H1 (cell line): Measurements from ENCODE around the gene TBK1. TPM values are rescaled to one million over a fixed set of nuclear protein-coding genes. Genes with fewer than 3 reads are reported as not detected.

Source experiments
- CTCF ChIA-PET: fragments of 300-600 bp; sonication (Branson Sonifier 250); formaldehyde crosslinking; loops from one replicate; lab custom pipeline; 2021; ENCODE audit not compliant: partially characterized antibody; lab: Charles Lee
- POLR2A ChIA-PET: fragments of 300-600 bp; sonication (Branson Sonifier 250); formaldehyde crosslinking; loops from one replicate; lab custom pipeline; 2021; ENCODE audit warnings: inconsistent platforms; ENCODE audit not compliant: partially characterized antibody; lab: Charles Lee
- DNase-seq, 2 experiments: peaks; one replicate each; pipeline versions ENCODE4 v3.0.0 to v3.0.0-alpha.2; 2010 to 2022; ENCODE audit warnings: low spot score in 2 of 2, low read depth in 1 of 2, mixed read lengths in 1 of 2
- FAIRE-seq: peaks from 2 replicates; lab custom pipeline; 2011; peaks lifted over from hg19 to GRCh38; lab: Jason Lieb, UNC
- H2AFZ ChIP-seq: 2 replicates; pipeline ENCODE4 v1.8.1; 2012; ENCODE audit warnings: low read length, inconsistent platforms
- H2AK5ac ChIP-seq: 2 replicates; pipeline ENCODE4 v1.6.1; 2013; ENCODE audit warnings: low read depth, low read length
- H2BK120ac ChIP-seq: replicated peaks from 2 replicates; pipeline ENCODE3; 2013; ENCODE audit warnings: low read depth, low read length, inconsistent platforms
- H2BK12ac ChIP-seq: 2 replicates; pipeline ENCODE4 v1.6.1; 2013; ENCODE audit warnings: low read depth, low read length
- H2BK15ac ChIP-seq: 2 replicates; pipeline ENCODE4 v1.6.1; 2013; ENCODE audit warnings: low read length
- H2BK20ac ChIP-seq: 2 replicates; pipeline ENCODE4 v1.6.1; 2013; ENCODE audit warnings: low read length
- H2BK5ac ChIP-seq: 2 replicates; pipeline ENCODE4 v1.6.1; 2013; ENCODE audit warnings: low read depth, low read length
- H3K14ac ChIP-seq: 2 replicates; pipeline ENCODE4 v1.6.1; 2013; ENCODE audit warnings: inconsistent platforms; ENCODE audit not compliant: insufficient read length
- H3K18ac ChIP-seq: 2 replicates; pipeline ENCODE4 v1.6.1; 2013; ENCODE audit warnings: low read length; ENCODE audit errors: extremely low read depth
- H3K23ac ChIP-seq: 2 replicates; pipeline ENCODE4 v1.6.1; 2013; ENCODE audit warnings: inconsistent platforms; ENCODE audit not compliant: insufficient read length
- H3K23me2 ChIP-seq: 2 replicates; pipeline ENCODE4 v1.6.1; 2013; ENCODE audit warnings: low read depth, low read length
- H3K27ac ChIP-seq: 2 replicates; pipeline ENCODE4 v1.6.1; 2011; ENCODE audit warnings: low read depth, low read length, inconsistent platforms
- H3K27me3 ChIP-seq, 4 experiments: replicated peaks in 1 of 4; 1 replicate in 1 of 4; 2 replicates in 3 of 4; pipeline versions ENCODE4 v1.6.1 to v1.8.1; 2011 to 2013; ENCODE audit warnings: low read length in 3 of 4, mild to moderate bottlenecking in 3 of 4, inconsistent platforms in 2 of 4, mixed read lengths in 2 of 4, moderate library complexity in 1 of 4; ENCODE audit not compliant: control insufficient read depth in 3 of 4, insufficient read depth in 3 of 4; ENCODE audit errors: extremely low read depth in 1 of 4
- H3K36me3 ChIP-seq, 4 experiments: 2 replicates each; pipeline versions ENCODE4 v1.6.1 to v1.8.1; 2011 to 2013; ENCODE audit warnings: mild to moderate bottlenecking in 4 of 4, low read length in 3 of 4, moderate library complexity in 2 of 4, control low read depth in 1 of 4, inconsistent platforms in 1 of 4; ENCODE audit not compliant: insufficient read depth in 4 of 4, control insufficient read depth in 2 of 4
- H3K4ac ChIP-seq: replicated peaks from 2 replicates; pipeline ENCODE3; 2013; ENCODE audit warnings: low read length, low read depth, mixed read lengths, inconsistent platforms; ENCODE audit not compliant: insufficient read length
- H3K4me1 ChIP-seq, 4 experiments: replicated peaks in 1 of 4; 1 replicate in 1 of 4; 2 replicates in 3 of 4; pipeline versions ENCODE4 v1.6.1 to v1.8.1; 2011 to 2013; ENCODE audit warnings: low read length in 3 of 4, inconsistent platforms in 2 of 4, mixed read lengths in 1 of 4; ENCODE audit not compliant: insufficient read depth in 4 of 4, control insufficient read depth in 3 of 4
- H3K4me2 ChIP-seq, 2 experiments: 2 replicates each; pipeline versions ENCODE4 v1.6.1 to v1.8.1; 2011 to 2013; ENCODE audit warnings: low read depth in 2 of 2, low read length in 2 of 2, control low read depth in 1 of 2, inconsistent platforms in 1 of 2, mild to moderate bottlenecking in 1 of 2; ENCODE audit not compliant: insufficient read depth in 1 of 2
- H3K4me3 ChIP-seq, 4 experiments: fragments of 200-600, 300-600 bp in 1 of 4; sonication (generic), shearing (Covaris generic), sonication (Bioruptor Twin) in 1 of 4; 2 replicates each; pipeline versions ENCODE4 v1.5.1 to v1.8.1; 2011 to 2016; ENCODE audit warnings: low read length in 4 of 4, low read depth in 3 of 4, control low read depth in 2 of 4, inconsistent platforms in 2 of 4, mild to moderate bottlenecking in 2 of 4, mixed read lengths in 1 of 4, moderate library complexity in 1 of 4; ENCODE audit not compliant: insufficient read depth in 2 of 4; ENCODE audit errors: extremely low read depth in 1 of 4
- H3K56ac ChIP-seq: replicated peaks from 2 replicates; pipeline ENCODE3; 2013; ENCODE audit warnings: low read depth, mild to moderate bottlenecking, mixed read lengths, low read length, inconsistent platforms; ENCODE audit not compliant: insufficient read length
- H3K79me1 ChIP-seq: 2 replicates; pipeline ENCODE4 v1.6.1; 2013; ENCODE audit warnings: low read depth, low read length, control low read depth
- H3K79me2 ChIP-seq, 2 experiments: 2 replicates each; pipeline versions ENCODE4 v1.6.1 to v1.8.1; 2012 to 2013; ENCODE audit warnings: low read length in 2 of 2, mild to moderate bottlenecking in 2 of 2, inconsistent platforms in 1 of 2; ENCODE audit not compliant: insufficient read depth in 2 of 2, control insufficient read depth in 1 of 2
- H3K9ac ChIP-seq, 4 experiments: replicated peaks in 1 of 4; 1 replicate in 1 of 4; 2 replicates in 3 of 4; pipeline versions ENCODE4 v1.6.1 to v1.8.1; 2011 to 2013; ENCODE audit warnings: low read depth in 3 of 4, low read length in 3 of 4, control low read depth in 2 of 4, mild to moderate bottlenecking in 2 of 4, moderate library complexity in 2 of 4, inconsistent platforms in 1 of 4; ENCODE audit errors: extremely low read depth in 1 of 4
- H3K9me3 ChIP-seq, 2 experiments: 2 replicates each; pipeline versions ENCODE4 v1.6.1 to v1.8.1; 2012 to 2013; ENCODE audit warnings: mild to moderate bottlenecking in 2 of 2, moderate library complexity in 2 of 2, control low read depth in 1 of 2, inconsistent platforms in 1 of 2, low read depth in 1 of 2, low read length in 1 of 2, mixed read lengths in 1 of 2; ENCODE audit not compliant: insufficient read depth in 2 of 2
- H4K20me1 ChIP-seq, 2 experiments: replicated peaks in 1 of 2; 2 replicates each; pipeline versions ENCODE3 to v1.8.1; 2011 to 2013; ENCODE audit warnings: inconsistent platforms in 2 of 2, low read length in 2 of 2, mild to moderate bottlenecking in 1 of 2; ENCODE audit not compliant: insufficient read depth in 2 of 2, control insufficient read depth in 1 of 2
- H4K5ac ChIP-seq: 2 replicates; pipeline ENCODE4 v1.6.1; 2013; ENCODE audit warnings: low read length, low read depth, mixed read lengths, inconsistent platforms; ENCODE audit not compliant: insufficient read length
- H4K8ac ChIP-seq: 2 replicates; pipeline ENCODE4 v1.8.0; 2013; ENCODE audit warnings: mild to moderate bottlenecking, moderate library complexity, low read length, inconsistent platforms; ENCODE audit not compliant: insufficient read depth; ENCODE audit errors: extremely low read depth
- H4K91ac ChIP-seq: replicated peaks from 2 replicates; pipeline ENCODE3; 2013; ENCODE audit warnings: low read length, mixed read lengths, inconsistent platforms; ENCODE audit not compliant: insufficient read length
- ATF2 ChIP-seq: IDR thresholded peaks from 2 replicates; pipeline ENCODE4 v1.6.1; 2012; ENCODE audit warnings: low read length, inconsistent platforms
- CHD2 ChIP-seq: IDR thresholded peaks from 2 replicates; pipeline ENCODE4 v1.6.1; 2012; ENCODE audit warnings: low read length, improper control_type of control experiment
- CTBP2 ChIP-seq: IDR thresholded peaks from 2 replicates; pipeline ENCODE4 v1.7.0; 2011; ENCODE audit warnings: borderline replicate concordance, mild to moderate bottlenecking, moderate library complexity, mixed read lengths, low read length; ENCODE audit not compliant: insufficient read depth, insufficient read length
- CTCF ChIP-seq, 3 experiments: IDR thresholded peaks; 1 replicate in 2 of 3; 2 replicates in 1 of 3; pipeline versions ENCODE4 v1.5.1 to v1.6.1; 2011; ENCODE audit warnings: low read length in 3 of 3, mild to moderate bottlenecking in 3 of 3, inconsistent platforms in 2 of 3, low read depth in 1 of 3, moderate library complexity in 1 of 3; ENCODE audit not compliant: insufficient read depth in 1 of 3; ENCODE audit errors: control extremely low read depth in 1 of 3
- FOSL1 ChIP-seq: IDR thresholded peaks from 2 replicates; pipeline ENCODE4 v1.6.1; 2011; ENCODE audit warnings: mild to moderate bottlenecking, low read depth, low read length, moderate library complexity; ENCODE audit not compliant: insufficient read depth
- GABPA ChIP-seq: IDR thresholded peaks from 2 replicates; pipeline ENCODE4 v1.6.1; 2011; ENCODE audit warnings: mild to moderate bottlenecking, low read length, moderate library complexity, borderline replicate concordance; ENCODE audit not compliant: insufficient read depth
- JUND ChIP-seq: IDR thresholded peaks from 2 replicates; pipeline ENCODE4 v1.6.1; 2011; ENCODE audit warnings: mild to moderate bottlenecking, improper control_type of control experiment, low read length
- MAFK ChIP-seq: IDR thresholded peaks from 2 replicates; pipeline ENCODE4 v1.6.1; 2012; ENCODE audit warnings: low read depth, mild to moderate bottlenecking, improper control_type of control experiment, low read length
- WGBS, 2 experiments: shearing (Covaris generic) in 1 of 2; methylation state at CpG; one replicate each; pipeline versions ENCODE4 v1.1.6 to v1.1.7; 2013 to 2015; ENCODE audit warnings: low lambda C conversion rate in 2 of 2, mixed read lengths in 2 of 2, inconsistent platforms in 1 of 2, low coverage in 1 of 2, missing lambda C conversion rate in 1 of 2; ENCODE audit not compliant: insufficient replicate concordance in 2 of 2, insufficient coverage in 1 of 2, insufficient read length in 1 of 2; ENCODE audit errors: extremely low coverage in 1 of 2, missing lambda C conversion rate in 1 of 2; 5-methylcytosine and 5-hydroxymethylcytosine counted together
- polyA plus RNA-seq, 7 experiments: library from polyadenylated mRNA; depleted of rRNA in 3 of 7; stranded (reverse) in 5 of 7; unstranded in 2 of 7; fragments of >200 nt in 5 of 7; fragments of 200-250 nt in 2 of 7; gene quantifications; 1 replicate in 5 of 7; 2 replicates in 1 of 7; 4 replicates in 1 of 7; pipeline versions ENCODE4 v1.2.1 to v1.2.3, GENCODE V29; 2011 to 2013; ENCODE audit warnings: missing spikeins in 2 of 7, mixed read lengths in 2 of 7
- total RNA-seq: library from RNA; stranded (reverse); fragmentation: NEBNext Ultra II Directional; extraction: Animal tissue kit (Norgen Biotek cat#: 25700); gene quantifications from 2 replicates; pipeline ENCODE4 v1.2.1, GENCODE V29; 2021

Gene TBK1
- total and polyA plus RNA-seq, 2 of the 8 experiments (the other 6 are each of a cell fraction or from before 2014, with no cell fraction given): 5.3 to 20.4 TPM

GRCh38 chr12:64534672-64535199 lies 82.8 kb downstream of the TBK1 start:
- no peaks in the 10 kb centered on the region for H3K9me3 ChIP-seq
- H2AK5ac ChIP-seq: no peak overlapping the region
- no peak overlapping the region for H3K4me2 ChIP-seq
- no peak overlapping the region for H2BK15ac ChIP-seq
- H4K5ac ChIP-seq: no peak overlapping the region
- H3K9ac ChIP-seq: no peak overlapping the region
- no peak overlapping the region for H3K23ac ChIP-seq
- no peaks in the 10 kb centered on the region for H3K79me2 ChIP-seq
- no peaks in the 10 kb centered on the region for H3K79me1 ChIP-seq
- POLR2A ChIA-PET: no interaction called here
- no peaks in the 10 kb centered on the region for H3K36me3 ChIP-seq
- FAIRE-seq: no peak
- no peak overlapping the region for H4K8ac ChIP-seq
- no peak overlapping the region for H2AFZ ChIP-seq
- H4K91ac ChIP-seq: no peak overlapping the region
- no peak overlapping the region for H3K4me3 ChIP-seq
- no peak overlapping the region for H2BK120ac ChIP-seq
- H3K18ac ChIP-seq: no peak overlapping the region
- CTCF ChIA-PET: interaction anchor here (0.7 to 2.7 kb wide), 5 partner anchors 11 to 162 kb away, joined by 3 to 11 read pairs (median 4); no protein-coding TSS in a partner anchor
- H2BK20ac ChIP-seq: no peak overlapping the region
- no peak for DNase-seq
- H3K56ac ChIP-seq: no peak overlapping the region
- H3K14ac ChIP-seq: no peak overlapping the region
- 89% methylated on average over 6 of the region's 6 CpGs; no CpG with 5 or more reads in 1 of the 2 experiments for WGBS, 2 experiments
- no peak overlapping the region for H3K4ac ChIP-seq
- H3K4me1 ChIP-seq: peaks cover 0 to 4% (median 2%) of the 10 kb centered on the region in 4 experiments; a peak in 4 of 7 replicates
- no peak overlapping the region for H2BK12ac ChIP-seq
- H3K27ac ChIP-seq: no peak overlapping the region
- H4K20me1 ChIP-seq: no peaks in the 10 kb centered on the region
- H2BK5ac ChIP-seq: no peak overlapping the region
- H3K27me3 ChIP-seq: no peaks in the 10 kb centered on the region; a peak in 1 of 7 replicates
- no peaks in the 10 kb centered on the region for H3K23me2 ChIP-seq
- no peak for TF ChIP-seq CHD2
- TF ChIP-seq MAFK: no peak
- no peak for TF ChIP-seq JUND
- TF ChIP-seq CTCF (IDR thresholded peaks at IDR 0.05; ENCODE audit: control extremely low read depth in 1 of 3, insufficient read depth in 1 of 3, low read depth in 1 of 3, low read length in 3 of 3): no peak
- no peak for TF ChIP-seq FOSL1
- TF ChIP-seq ATF2: no peak
- no peak for TF ChIP-seq CTBP2
- no peak for TF ChIP-seq GABPA
